ENCODE data around the gene SEPTIN7. TPM values are rescaled to one million over a fixed set of nuclear protein-coding genes. Genes with fewer than 3 reads are reported as not detected.

SEPTIN7 gene
- total and polyA plus RNA-seq, 2 of the 4 experiments (the other 2 are of a cell fraction) = 150 to 239 TPM

DNA sequence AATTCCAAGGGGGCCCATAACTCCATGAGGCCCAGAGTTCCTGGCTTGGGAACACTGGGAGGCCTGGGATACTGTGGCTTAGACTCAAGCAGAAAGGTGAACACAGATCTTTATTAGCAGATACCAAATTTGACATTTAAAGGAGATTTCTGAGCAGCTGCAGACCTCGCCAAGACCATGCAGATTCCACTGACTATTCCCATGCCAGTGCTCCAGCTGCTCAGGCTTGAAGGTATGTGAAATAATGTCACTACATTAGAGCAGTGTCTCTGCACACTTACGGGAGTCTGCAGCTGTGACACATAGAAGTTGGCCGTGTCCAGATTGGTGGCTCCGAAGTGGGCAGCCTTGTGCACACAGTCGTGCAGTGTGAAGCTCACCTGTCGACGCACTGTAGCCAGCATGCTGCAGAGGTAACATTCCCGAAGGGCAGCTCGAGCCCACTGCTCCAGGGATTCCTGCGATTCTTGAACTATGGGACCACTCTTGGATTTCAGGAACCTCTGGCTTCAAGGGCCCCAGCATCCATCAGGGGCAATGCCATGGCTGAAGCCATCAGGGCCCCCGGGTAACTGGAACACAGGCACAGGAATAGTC, 46.1 kb downstream of the SEPTIN7 start:
- Histone ChIP-seq H3K23ac (ENCODE audit: low read depth, low read length) (no peak overlapping the region), H3K4ac (ENCODE audit: low read depth, low read length) (no peak overlapping the region), H2BK5ac (ENCODE audit: low read depth, low read length, poor library complexity, severe bottlenecking) (no peak overlapping the region), H3K9ac (ENCODE audit: low read depth, low read length) (no peak overlapping the region), H4K8ac (ENCODE audit: low read depth in 2 of 2, low read length in 2 of 2) (no peak overlapping the region), H3K14ac (replicated peaks; ENCODE audit: low read depth, low read length) (no peak overlapping the region), H3K56ac (ENCODE audit: extremely low read depth, insufficient read depth, low read length) (no peak overlapping the region), H3K4me3 (ENCODE audit: insufficient read depth, low read depth, low read length) (no peak overlapping the region), H3K9me3 (ENCODE audit: control insufficient read depth, insufficient read depth, low read length) (no peaks in the 10 kb centered on the region), H3K4me2 (ENCODE audit: low read depth, low read length) (no peak overlapping the region), H2BK20ac (ENCODE audit: low read depth, low read length) (no peak overlapping the region), H2BK120ac (ENCODE audit: low read depth, low read length) (no peak overlapping the region), H3K9me1 (ENCODE audit: insufficient read depth, low read length) (peaks cover 7% of the 10 kb centered on the region), H3K18ac (ENCODE audit: low read depth, low read length) (no peak overlapping the region), H2BK15ac (ENCODE audit: low read depth, low read length) (no peak overlapping the region), H3K27me3 (ENCODE audit: control insufficient read depth, insufficient read depth, low read length) (no peaks in the 10 kb centered on the region), H2AK9ac (replicated peaks; ENCODE audit: low read depth, low read length, poor library complexity) (no peak overlapping the region), H3K79me1 (ENCODE audit: low read depth in 1 of 2, low read length in 2 of 2) (peaks cover 19 to 47% of the 10 kb centered on the region in 2 experiments; a peak in 3 of 4 replicates), H3K36me3 (ENCODE audit: control insufficient read depth, insufficient read depth, low read length) (peaks cover 16% of the 10 kb centered on the region), H3K27ac (ENCODE audit: insufficient read depth, low read length) (no peak overlapping the region), H4K91ac (ENCODE audit: insufficient read depth, low read depth, low read length) (no peak overlapping the region), H4K5ac (ENCODE audit: low read depth, low read length) (no peak overlapping the region), H2AFZ (replicated peaks; ENCODE audit: low read length, poor library complexity) (no peak overlapping the region), H3K4me1 (ENCODE audit: control insufficient read depth, insufficient read depth, low read length) (0 out of 2 replicates have a peak, but pooled peaks cover 2% of the 10 kb centered on the region), H4K20me1 (ENCODE audit: insufficient read depth, low read length) (peaks cover 22% of the 10 kb centered on the region), H2AK5ac (ENCODE audit: low read depth, low read length) (no peak overlapping the region)
- intact Hi-C loops (cut with micrococcal nuclease) (no loop called here), in situ Hi-C loops (cut with MboI; ENCODE audit: low sequenced_read_pairs) (no loop called here), dilution Hi-C loops (cut with HindIII; ENCODE audit: low sequenced_read_pairs, unreplicated experiment) (no loop called here)
- ATAC-seq (ENCODE audit: low read depth) = no peak
- WGBS, 2 experiments (ENCODE audit: extremely low coverage in 2 of 2, insufficient read length in 1 of 2) = 95% methylated on average over 8 of the region's 11 CpGs; no CpG with 5 or more reads in 1 of the 2 experiments
- DNase-seq = no peak
- ChIA-PET CTCF (no interaction called here), POLR2A (ENCODE audit: unreplicated experiment) (no interaction called here)
- TF ChIP-seq MXI1 (IDR thresholded peaks at IDR 0.05; ENCODE audit: borderline replicate concordance, low read depth, low read length) (no peak), NFE2L2 (IDR thresholded peaks at IDR 0.05; ENCODE audit: low read depth, low read length) (no peak), CEBPB (IDR thresholded peaks at IDR 0.05; ENCODE audit: low read depth, low read length) (no peak), USF2 (IDR thresholded peaks at IDR 0.05; ENCODE audit: low read depth, low read length) (no peak), RAD21 (IDR thresholded peaks at IDR 0.05; ENCODE audit: low read length) (no peak), CTCF (conservative IDR thresholded peaks at IDR 0.05; ENCODE audit: low read depth, low read length) (no peak), CHD1 (IDR thresholded peaks at IDR 0.05; ENCODE audit: low read depth, low read length) (no peak), RCOR1 (IDR thresholded peaks at IDR 0.05; ENCODE audit: insufficient replicate concordance, low read length) (no peak), FOS (IDR thresholded peaks at IDR 0.05; ENCODE audit: low read depth, low read length) (no peak), BHLHE40 (IDR thresholded peaks at IDR 0.05; ENCODE audit: low read depth, low read length) (no peak), MAZ (IDR thresholded peaks at IDR 0.05; ENCODE audit: borderline replicate concordance, low read depth, low read length) (no peak), MAFK (IDR thresholded peaks at IDR 0.05; ENCODE audit: low read depth, low read length) (no peak), POLR2A (IDR thresholded peaks at IDR 0.05; ENCODE audit: low read depth, low read length) (no peak), SMC3 (IDR thresholded peaks at IDR 0.05; ENCODE audit: low read depth, low read length) (no peak), RFX5 (IDR thresholded peaks at IDR 0.05; ENCODE audit: low read depth, low read length) (no peak), ELK1 (IDR thresholded peaks at IDR 0.05; ENCODE audit: borderline replicate concordance, low read depth, low read length) (no peak)
- no TSS peak for BruUV-seq (replicated peaks)
